Liver (tissue), 9 donors: ENCODE data around the gene USP46. TPM values are rescaled to one million over a fixed set of nuclear protein-coding genes. Genes with fewer than 3 reads are reported as not detected.

Experiments used
- DNase-seq: peaks from one replicate; pipeline ENCODE4 v3.0.0-alpha.2; 2017; ENCODE audit warnings: low spot score
- H3K27ac ChIP-seq, 2 donors: one replicate each; pipeline ENCODE4 v1.7.0; 2013; ENCODE audit warnings: inconsistent platforms in 2 of 2, low read length in 2 of 2, control low read depth in 1 of 2, low read depth in 1 of 2, mild to moderate bottlenecking in 1 of 2
- H3K27me3 ChIP-seq, 4 donors: one replicate each; pipeline versions ENCODE4 v1.6.1 to v1.7.0; 2013; ENCODE audit warnings: low read length in 3 of 4, inconsistent platforms in 1 of 4, mild to moderate bottlenecking in 1 of 4, moderate library complexity in 1 of 4; ENCODE audit not compliant: control insufficient read depth in 4 of 4, insufficient read depth in 4 of 4
- H3K36me3 ChIP-seq, 4 donors: one replicate each; pipeline versions ENCODE4 v1.6.1 to v1.7.0; 2013; ENCODE audit warnings: low read length in 3 of 4, mild to moderate bottlenecking in 3 of 4, low read depth in 1 of 4, moderate library complexity in 1 of 4; ENCODE audit not compliant: control insufficient read depth in 4 of 4, insufficient read depth in 3 of 4
- H3K4me1 ChIP-seq, 4 donors: one replicate each; pipeline versions ENCODE4 v1.6.1 to v1.7.0; 2013; ENCODE audit warnings: low read length in 3 of 4, mild to moderate bottlenecking in 3 of 4, moderate library complexity in 1 of 4; ENCODE audit not compliant: control insufficient read depth in 4 of 4, insufficient read depth in 4 of 4
- H3K4me3 ChIP-seq, 3 donors: one replicate each; pipeline versions ENCODE4 v1.6.1 to v1.7.0; 2013; ENCODE audit warnings: low read length in 3 of 3, control low read depth in 1 of 3, low read depth in 1 of 3, mild to moderate bottlenecking in 1 of 3
- H3K9ac ChIP-seq, 2 donors: one replicate each; pipeline ENCODE4 v1.7.0; 2013; ENCODE audit warnings: low read length in 2 of 2, mild to moderate bottlenecking in 2 of 2, moderate library complexity in 2 of 2, control low read depth in 1 of 2, low read depth in 1 of 2
- H3K9me3 ChIP-seq, 4 donors: one replicate each; pipeline versions ENCODE4 v1.6.1 to v1.7.0; 2013; ENCODE audit warnings: low read length in 3 of 4; ENCODE audit not compliant: control insufficient read depth in 4 of 4
- ATF3 ChIP-seq: IDR thresholded peaks from 2 replicates; pipeline ENCODE4 v1.6.1; 2016; ENCODE audit warnings: antibody characterized with exemption
- CTCF ChIP-seq: fragments of 150-350 bp; IDR thresholded peaks from 2 replicates; pipeline ENCODE4 v1.5.1; 2017; ENCODE audit warnings: improper control_type of control experiment, low read depth, low read length; ENCODE audit not compliant: missing input control
- EGR1 ChIP-seq, 2 donors: IDR thresholded peaks; 2 replicates each; pipeline ENCODE4 v1.6.1; 2016 to 2018; ENCODE audit warnings: antibody characterized with exemption in 2 of 2, low read depth in 2 of 2
- FOXA1 ChIP-seq: IDR thresholded peaks from 2 replicates; pipeline ENCODE4 v1.6.1; 2016; ENCODE audit warnings: antibody characterized with exemption
- FOXA2 ChIP-seq: IDR thresholded peaks from 2 replicates; pipeline ENCODE4 v1.6.1; 2016; ENCODE audit warnings: antibody characterized with exemption
- GABPA ChIP-seq, 2 donors: IDR thresholded peaks in 1 of 2; conservative IDR thresholded peaks in 1 of 2; 2 replicates each; pipeline ENCODE4 v1.6.1; 2016; ENCODE audit warnings: antibody characterized with exemption in 2 of 2, mild to moderate bottlenecking in 1 of 2, moderate library complexity in 1 of 2
- HNF4A ChIP-seq, 2 donors: conservative IDR thresholded peaks; 2 replicates each; pipeline ENCODE4 v1.6.1; 2016; ENCODE audit warnings: antibody characterized with exemption in 2 of 2, mild to moderate bottlenecking in 2 of 2
- HNF4G ChIP-seq: IDR thresholded peaks from 2 replicates; pipeline ENCODE4 v1.6.1; 2016; ENCODE audit warnings: antibody characterized with exemption
- JUND ChIP-seq, 2 donors: IDR thresholded peaks; 2 replicates each; pipeline ENCODE4 v1.6.1; 2016; ENCODE audit warnings: antibody characterized with exemption in 2 of 2
- MAX ChIP-seq: IDR thresholded peaks from 2 replicates; pipeline ENCODE4 v1.6.1; 2016; ENCODE audit warnings: antibody characterized with exemption
- NR2F2 ChIP-seq: IDR thresholded peaks from 2 replicates; pipeline ENCODE4 v1.6.1; 2016; ENCODE audit warnings: antibody characterized with exemption
- RAD21 ChIP-seq, 2 donors: IDR thresholded peaks; 2 replicates each; pipeline ENCODE4 v1.6.1; 2016; ENCODE audit warnings: antibody characterized with exemption in 2 of 2, mild to moderate bottlenecking in 2 of 2
- REST ChIP-seq: IDR thresholded peaks from 2 replicates; pipeline ENCODE4 v1.6.1; 2016; ENCODE audit warnings: antibody characterized with exemption, mild to moderate bottlenecking
- RXRA ChIP-seq, 2 donors: IDR thresholded peaks; 2 replicates each; pipeline ENCODE4 v1.6.1; 2017 to 2018; ENCODE audit warnings: antibody characterized with exemption in 2 of 2, mild to moderate bottlenecking in 1 of 2
- TAF1 ChIP-seq: conservative IDR thresholded peaks from 2 replicates; pipeline ENCODE4 v1.6.1; 2016; ENCODE audit warnings: antibody characterized with exemption, mild to moderate bottlenecking
- YY1 ChIP-seq: IDR thresholded peaks from 2 replicates; pipeline ENCODE4 v1.6.1; 2016; ENCODE audit warnings: antibody characterized with exemption, mild to moderate bottlenecking
- WGBS: extraction: QIAGEN DNeasy Blood & Tissue Kit; methylation state at CpG from one replicate; pipeline ENCODE4 v1.1.7; 2013; 5-methylcytosine and 5-hydroxymethylcytosine counted together
- polyA plus RNA-seq, 2 donors: library from polyadenylated mRNA; stranded (reverse) in 1 of 2; unstranded in 1 of 2; fragments of 200-250 nt in 1 of 2; fragments of >200 nt in 1 of 2; fragmentation: Nextera tagmentation in 1 of 2; extraction: Ambion mirVana in 1 of 2; gene quantifications; one replicate each; pipeline versions ENCODE4 v1.2.1 to v1.2.3, GENCODE V29; 2013 to 2015
- total RNA-seq, 2 donors: library from RNA; depleted of rRNA; stranded (reverse); fragments of >200 nt; gene quantifications; one replicate each; pipeline ENCODE4 v1.2.3, GENCODE V29; 2014
- donor health status: healthy.
- donor health status: healthy.
- donor health status: healthy.
- donor health status: healthy.
- donor health status: healthy.

The USP46 gene
- total and polyA plus RNA-seq, 4 donors, result 2.3 to 5.5 (median 3.9) TPM

GRCh38 chr4:52618795-52619590 is 40.1 kb downstream of the USP46 start:
- Histone ChIP-seq H3K36me3 (no peaks in the 10 kb centered on the region), H3K4me3 (no peak overlapping the region), H3K27me3 (no peaks in the 10 kb centered on the region), H3K9me3 (no peaks in the 10 kb centered on the region), H3K4me1 (no peaks in the 10 kb centered on the region), H3K27ac (no peak overlapping the region), H3K9ac (no peak overlapping the region)
- 89% methylated on average over 3 of the region's 3 CpGs for WGBS
- no peak for DNase-seq
- TF ChIP-seq ATF3, result no peak
- no peak for TF ChIP-seq GABPA (IDR thresholded peaks at IDR 0.05 in 1 of 2, conservative IDR thresholded peaks at IDR 0.05 in 1 of 2)
- TF ChIP-seq NR2F2, result no peak
- no peak for TF ChIP-seq JUND (IDR thresholded peaks at IDR 0.05)
- TF ChIP-seq MAX, result no peak
- TF ChIP-seq FOXA1, result no peak
- no peak for TF ChIP-seq EGR1 (IDR thresholded peaks at IDR 0.05; ENCODE audit: low read depth in 2 of 2)
- no peak for TF ChIP-seq RXRA (IDR thresholded peaks at IDR 0.05)
- no peak for TF ChIP-seq CTCF
- no peak for TF ChIP-seq RAD21 (IDR thresholded peaks at IDR 0.05)
- no peak for TF ChIP-seq HNF4A (conservative IDR thresholded peaks at IDR 0.05)
- no peak for TF ChIP-seq FOXA2
- no peak for TF ChIP-seq REST

GRCh38 chr4:52617336-52618020 is 41.6 kb downstream of the USP46 start:
- DNase-seq, result no peak
- Histone ChIP-seq H3K4me1 (no peaks in the 10 kb centered on the region), H3K27me3 (no peaks in the 10 kb centered on the region), H3K27ac (no peak overlapping the region), H3K9me3 (no peaks in the 10 kb centered on the region), H3K36me3 (no peaks in the 10 kb centered on the region), H3K4me3 (no peak overlapping the region), H3K9ac (no peak overlapping the region)
- 78% methylated on average over 3 of the region's 3 CpGs for WGBS
- TF ChIP-seq HNF4A (conservative IDR thresholded peaks at IDR 0.05) (no peak), JUND (IDR thresholded peaks at IDR 0.05) (no peak), MAX (no peak), FOXA1 (no peak), REST (no peak), GABPA (IDR thresholded peaks at IDR 0.05 in 1 of 2, conservative IDR thresholded peaks at IDR 0.05 in 1 of 2) (no peak), CTCF (no peak), ATF3 (no peak), TAF1 (no peak), RAD21 (IDR thresholded peaks at IDR 0.05) (no peak), RXRA (IDR thresholded peaks at IDR 0.05) (no peak), FOXA2 (no peak), HNF4G (no peak), EGR1 (IDR thresholded peaks at IDR 0.05; ENCODE audit: low read depth in 2 of 2) (no peak), YY1 (no peak)
